Stimulated activated CD8-positive, alpha-beta memory T cell treated with anti-CD3 and anti-CD28 coated beads, Interleukin-12 subunit alpha, Interleukin-12 subunit beta, amount 100 ng/mL, for 24 hours (primary cell): ENCODE measurements around the gene KCNF1.

Experiments
- DNase-seq: peaks from one replicate; pipeline ENCODE4 v3.0.0-alpha.2; 2020; ENCODE audit errors: extremely low read depth

KCNF1 gene

DNA sequence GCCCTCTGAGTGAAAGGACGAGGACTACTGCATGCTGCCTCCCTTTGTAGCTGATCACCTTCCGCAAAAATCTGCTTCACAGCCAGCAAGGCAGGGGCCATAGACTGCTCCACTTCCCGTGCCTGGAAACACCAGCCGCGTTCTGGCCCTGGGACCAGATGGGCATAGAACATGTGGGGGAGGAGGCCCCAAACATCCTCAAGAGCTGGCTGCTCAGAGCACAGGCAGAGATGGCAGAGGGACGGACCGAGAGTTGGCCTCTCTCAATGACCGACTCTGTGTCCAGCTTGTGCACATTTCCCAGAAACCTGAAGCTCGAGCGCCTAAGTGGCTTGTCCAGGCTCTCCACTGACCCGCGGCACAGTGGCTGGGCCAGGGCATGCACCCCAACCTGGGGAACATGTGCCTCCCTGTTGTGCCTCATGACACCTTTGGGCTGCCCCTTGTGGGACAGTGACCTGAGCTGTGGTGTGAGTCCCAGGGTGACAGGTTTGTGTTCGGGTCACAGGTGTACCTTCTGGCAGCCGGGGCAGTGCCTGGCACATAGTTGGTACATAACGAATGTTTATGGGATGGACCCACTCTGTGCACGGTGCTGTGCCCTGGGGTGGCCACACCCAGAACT is 9.1 kb downstream of the KCNF1 start:
- no peak for DNase-seq

- DNase-seq, result no peak
Observed at GRCh38 chr2:10921525-10921924, 9.8 kb downstream of the KCNF1 start.

DNA sequence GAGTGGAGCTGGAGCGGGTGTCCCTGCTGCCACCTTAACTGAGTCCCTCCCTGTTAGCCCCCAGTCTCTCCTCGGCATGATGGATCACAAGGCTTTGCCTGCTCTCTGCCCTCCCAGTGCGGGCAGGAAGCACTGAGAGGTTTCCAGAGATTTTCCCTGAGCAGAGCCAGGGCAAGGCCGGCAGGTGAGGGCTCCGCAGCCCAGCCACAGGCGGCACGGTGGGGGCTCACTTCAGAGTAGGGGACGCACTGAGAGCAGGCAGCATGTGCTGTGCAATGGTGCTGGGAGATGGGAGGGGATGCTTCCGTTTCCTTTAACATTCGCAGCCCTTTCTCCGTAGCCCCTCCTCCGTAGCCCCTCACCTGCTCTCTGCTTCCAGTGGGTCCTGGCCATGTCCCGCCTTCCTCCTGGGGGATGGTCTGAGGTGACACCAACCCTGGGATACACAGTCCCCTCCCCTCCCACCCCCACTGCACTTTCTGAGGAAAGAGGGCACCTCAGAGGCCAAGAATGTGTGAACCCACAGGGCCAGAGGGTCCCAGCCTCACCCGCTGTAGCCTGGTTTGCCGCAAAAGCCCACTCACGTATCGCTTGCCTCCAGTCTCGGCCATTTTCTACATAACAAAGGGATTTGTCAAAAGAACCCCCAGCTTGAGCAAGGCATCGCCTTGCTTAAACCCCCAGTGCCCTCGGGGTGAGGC is 10.7 kb downstream of the KCNF1 start:
- DNase-seq, result no peak

DNA sequence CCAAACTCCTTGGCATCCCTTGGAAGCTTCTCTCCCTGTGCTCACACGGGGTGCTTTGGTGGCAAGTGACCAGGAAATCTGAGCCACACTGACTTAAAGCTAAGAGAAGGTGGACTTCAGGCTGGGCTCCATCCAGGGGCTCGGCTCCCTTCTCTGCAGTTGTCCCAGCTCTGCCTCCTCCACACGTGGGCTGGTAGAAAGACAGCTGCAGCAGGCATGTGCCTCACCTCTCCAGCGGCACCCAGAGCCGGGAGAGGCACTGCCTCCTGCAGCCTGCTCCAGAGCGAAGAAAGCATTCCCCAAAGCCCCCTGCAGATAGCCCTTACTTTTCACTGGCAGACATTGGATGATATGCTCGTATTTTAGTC is 11.3 kb downstream of the KCNF1 start:
- no peak for DNase-seq

DNA sequence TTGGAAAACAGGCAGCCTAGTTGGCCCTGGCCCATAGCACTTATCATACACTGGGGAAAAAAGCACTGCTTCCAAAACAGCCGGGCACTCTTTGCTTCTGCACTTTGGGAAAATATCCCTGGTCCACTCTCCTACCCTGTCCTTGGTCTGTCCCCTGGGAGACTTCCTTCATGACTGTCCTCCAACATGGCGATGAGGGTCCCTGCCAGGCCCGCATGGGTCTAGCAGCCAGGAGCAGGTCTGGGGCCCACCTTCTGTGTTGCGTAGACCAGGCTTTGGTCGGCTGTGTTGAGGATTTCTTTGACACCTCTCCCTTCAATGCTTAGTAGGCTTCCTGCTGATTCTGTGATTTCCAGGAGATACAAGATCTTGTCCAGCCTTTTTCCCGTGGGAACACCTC is 12.2 kb downstream of the KCNF1 start:
- no peak for DNase-seq

GRCh38 chr2:10924441-10924840 is 12.7 kb downstream of the KCNF1 start:
- no peak for DNase-seq

- no peak for DNase-seq
Observed at GRCh38 chr2:10924859-10925258, 13.1 kb downstream of the KCNF1 start.

DNA sequence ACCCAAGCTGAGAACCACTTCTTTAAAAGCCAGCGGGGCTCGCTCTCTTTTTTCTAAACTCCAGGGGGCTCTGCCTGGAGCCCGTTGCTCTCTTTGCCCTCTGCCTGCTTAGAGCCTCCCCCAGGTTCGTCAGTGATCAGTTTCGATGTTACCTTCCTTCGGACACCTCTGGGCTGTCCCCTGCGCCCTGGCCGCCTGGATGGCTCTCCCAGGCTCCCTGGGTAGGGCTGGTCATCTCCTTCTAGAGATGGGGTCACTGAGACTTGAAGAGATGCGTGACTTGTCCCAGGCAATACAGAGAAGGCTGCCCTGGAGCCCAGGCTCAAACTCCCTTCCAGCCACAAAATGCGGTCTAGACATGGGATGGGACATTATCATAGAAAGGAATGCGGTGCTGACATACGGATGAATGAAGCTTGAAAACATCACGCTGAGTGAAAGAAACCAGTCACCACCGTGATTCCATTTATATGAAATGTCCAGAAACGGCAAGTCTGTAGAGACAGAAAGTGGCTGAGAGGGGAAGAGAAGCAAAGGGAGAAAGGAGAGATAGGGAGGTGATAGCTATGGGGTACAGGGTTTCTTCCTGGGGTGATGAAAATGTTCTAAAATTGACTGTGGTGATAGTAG is 14.6 kb downstream of the KCNF1 start:
- DNase-seq, result no peak

DNA sequence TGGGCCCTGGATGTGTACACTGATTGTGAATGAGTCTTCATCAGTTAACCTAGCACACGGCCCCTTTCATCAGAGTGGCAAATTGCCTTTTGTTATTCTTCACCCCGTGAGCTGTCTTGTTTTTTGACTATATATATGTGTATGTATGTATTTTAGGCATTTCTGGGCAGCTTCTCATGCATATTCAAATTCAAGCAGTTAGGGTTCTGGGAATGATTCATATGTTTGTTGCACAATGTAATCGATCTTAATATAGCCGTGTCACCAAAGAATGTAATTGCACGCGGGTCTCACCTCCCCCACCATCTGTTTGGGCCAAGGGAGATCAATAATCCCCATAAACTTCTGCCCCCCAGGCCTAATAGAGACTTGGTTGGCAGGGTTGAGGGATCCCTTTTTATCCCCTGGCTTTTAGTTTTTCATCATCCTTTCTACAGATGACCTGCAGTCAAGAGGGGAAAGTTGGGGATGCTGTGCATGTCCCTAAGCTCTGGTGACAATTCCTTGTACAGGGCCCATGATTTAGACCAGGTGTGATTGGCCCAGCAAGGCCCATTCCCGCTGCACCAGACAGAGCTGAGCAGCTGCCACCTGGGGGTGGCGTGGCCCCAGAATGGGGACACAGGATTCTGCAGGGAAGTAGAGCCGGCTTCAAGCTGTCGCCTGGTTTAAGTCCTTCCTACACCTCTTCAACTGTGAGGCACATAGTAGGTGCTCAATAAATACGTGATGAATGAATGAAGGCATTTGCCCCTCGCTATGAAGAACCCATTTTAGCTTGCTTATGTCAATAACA is 19.2 kb downstream of the KCNF1 start:
- no peak for DNase-seq

GRCh38 chr2:10931710-10932255 is 20.0 kb downstream of the KCNF1 start:
- no peak for DNase-seq

GRCh38 chr2:10932345-10933151 is 20.8 kb downstream of the KCNF1 start:
- no peak for DNase-seq

DNA sequence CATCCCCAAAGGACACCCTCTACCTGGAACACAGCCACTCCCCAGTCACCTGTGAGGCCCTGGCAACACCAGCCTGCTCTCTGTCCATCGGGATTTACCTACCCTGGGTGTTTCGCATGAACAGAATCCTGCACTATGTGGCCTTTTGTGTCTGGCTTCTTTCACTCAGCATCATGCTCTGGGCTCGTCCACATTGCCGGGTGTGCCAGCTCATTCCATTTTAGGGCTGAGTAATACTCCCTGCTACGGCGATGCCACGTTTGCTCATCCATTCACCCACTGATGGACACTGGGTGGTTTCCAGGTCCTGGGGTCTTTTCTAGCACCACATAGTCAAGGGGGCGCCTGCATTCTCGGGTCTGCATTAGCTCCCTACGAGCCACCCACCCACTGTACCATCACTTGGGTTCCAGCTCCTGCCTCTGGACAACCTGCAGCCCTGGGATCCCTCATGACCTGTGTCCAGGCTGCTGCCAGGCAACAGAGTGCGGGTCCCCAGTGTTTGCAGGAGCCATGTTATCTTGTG is 22.0 kb downstream of the KCNF1 start:
- DNase-seq, result no peak

- DNase-seq, result no peak
Observed at GRCh38 chr2:10934308-10934978, 22.7 kb downstream of the KCNF1 start.

DNA sequence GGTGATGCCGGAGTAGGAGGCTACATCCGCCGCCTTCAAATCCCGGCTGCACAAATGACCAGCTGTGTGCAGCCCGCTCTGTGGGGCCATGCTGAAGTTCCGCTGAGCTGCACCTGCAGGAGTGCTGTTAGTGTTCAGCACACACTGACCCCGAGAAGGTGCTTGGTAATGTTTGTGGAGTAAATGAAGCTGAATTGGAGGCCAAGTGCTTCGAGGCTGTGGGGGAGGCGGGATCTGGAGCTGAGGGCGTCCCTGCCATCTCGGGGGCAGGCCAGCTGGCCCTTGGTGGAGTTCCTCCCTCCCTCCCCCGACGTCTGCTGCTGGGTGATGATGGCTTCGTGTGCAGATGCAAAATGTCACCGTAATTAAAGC is 23.2 kb downstream of the KCNF1 start:
- DNase-seq, result no peak

DNA sequence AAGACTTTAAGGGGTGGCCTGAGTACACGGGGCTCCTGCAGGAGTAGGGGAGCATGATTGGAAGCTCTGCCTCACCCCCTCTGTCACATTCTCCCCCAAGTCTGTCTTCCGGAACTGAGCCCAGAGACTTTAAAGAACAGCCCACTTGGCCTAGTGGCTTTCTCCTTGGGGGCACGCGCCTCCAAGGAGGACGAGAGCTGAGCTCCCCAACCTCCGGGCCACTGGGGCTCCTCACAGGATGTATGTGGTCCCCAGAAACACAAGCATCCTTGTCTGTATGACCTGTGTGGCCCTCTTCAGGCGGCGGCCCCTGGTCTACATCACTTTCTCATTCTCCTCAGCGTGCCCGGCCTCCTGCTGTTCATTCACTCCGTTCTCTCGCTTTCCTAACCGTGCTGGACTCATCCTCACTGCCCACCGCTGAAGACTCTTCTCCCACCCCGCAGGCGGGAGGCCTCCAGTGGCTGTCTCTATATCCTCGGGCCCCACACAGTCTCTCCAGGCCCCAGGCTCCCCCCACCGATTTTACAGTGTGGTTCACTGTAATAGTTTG is 23.7 kb downstream of the KCNF1 start:
- no peak for DNase-seq

DNA sequence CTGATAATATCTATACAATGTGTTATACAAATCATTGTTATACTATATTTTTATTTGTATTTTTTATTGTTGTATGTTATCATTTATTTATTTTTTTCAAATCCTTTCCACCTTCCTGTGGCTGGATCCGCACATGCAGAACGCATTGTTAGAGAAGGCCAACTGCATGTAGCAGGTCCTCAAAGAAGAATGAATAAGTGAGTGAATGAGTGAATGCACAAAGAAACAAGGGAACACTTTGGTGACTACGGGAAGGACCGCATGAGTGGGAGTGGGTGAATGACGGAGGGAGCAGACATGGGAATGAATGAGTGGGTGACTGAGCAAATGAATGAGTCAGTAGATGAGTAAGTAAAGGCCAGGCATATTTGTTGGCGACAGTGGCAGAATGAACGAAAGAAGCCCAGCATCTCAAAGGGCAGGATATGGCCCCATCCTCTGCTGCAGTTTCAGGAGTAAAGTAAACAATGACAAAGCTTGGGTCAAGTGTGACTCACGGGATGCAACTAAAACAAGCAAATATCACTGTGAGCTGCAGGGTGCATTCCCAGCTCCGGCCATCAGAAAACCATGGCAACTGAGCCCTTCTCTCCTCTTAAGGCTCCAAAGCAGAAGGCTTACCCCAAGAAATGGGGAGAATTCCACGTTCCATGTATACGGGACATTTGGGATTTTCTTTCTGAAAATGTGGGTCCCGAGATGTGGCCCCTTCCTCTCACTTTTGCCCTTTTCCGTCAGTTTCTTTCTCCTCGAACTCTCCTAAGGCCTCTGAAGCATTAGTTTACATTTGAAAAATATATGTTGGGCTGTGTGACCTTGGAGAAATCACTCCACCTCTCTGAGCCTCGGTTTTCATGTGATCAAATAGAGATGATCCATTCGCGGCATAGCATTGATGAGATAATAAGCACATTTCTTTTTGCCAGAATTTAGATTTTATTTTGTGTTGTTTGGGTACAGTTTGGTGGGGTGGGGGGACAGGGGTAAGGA is 24.5 kb downstream of the KCNF1 start:
- DNase-seq, result no peak

DNA sequence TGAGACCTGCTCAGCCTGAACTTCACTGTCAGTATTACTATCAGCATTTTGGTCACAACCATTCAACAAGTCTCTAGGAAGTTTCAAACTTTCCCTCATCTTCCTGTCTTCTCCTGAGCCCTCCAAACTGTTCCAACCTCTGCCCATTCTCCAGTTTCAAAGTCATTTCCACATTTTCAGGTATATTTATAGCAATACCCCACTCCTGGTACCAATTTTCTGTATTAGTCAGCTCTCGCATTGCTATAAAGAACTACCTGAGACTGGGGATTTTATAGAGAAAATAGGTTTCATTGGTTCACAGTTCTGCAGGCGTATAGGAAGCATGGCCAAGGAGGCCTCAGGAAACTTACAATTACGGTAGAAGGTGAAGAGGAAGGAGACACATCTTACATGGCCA is 27.3 kb downstream of the KCNF1 start:
- DNase-seq, result no peak

DNA sequence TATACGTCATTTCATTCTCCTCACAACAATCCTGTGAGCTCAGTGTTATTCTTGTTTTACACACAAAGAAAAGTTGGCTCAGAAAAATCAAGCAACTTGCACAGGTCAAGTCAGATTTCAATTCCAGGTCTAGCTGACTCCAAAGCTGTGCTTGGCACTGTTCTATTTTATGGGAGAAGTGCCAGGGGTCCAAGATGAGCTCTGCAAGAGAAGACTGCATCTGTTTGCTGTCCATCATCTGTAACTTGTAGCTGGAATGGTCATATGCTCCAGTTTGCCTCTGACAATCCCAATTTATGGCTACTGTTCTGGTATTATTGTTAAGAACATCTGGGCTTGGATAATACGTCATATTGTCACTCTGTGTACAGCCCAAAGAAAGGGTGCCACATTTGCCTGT is 28.9 kb downstream of the KCNF1 start:
- DNase-seq, result no peak

DNA sequence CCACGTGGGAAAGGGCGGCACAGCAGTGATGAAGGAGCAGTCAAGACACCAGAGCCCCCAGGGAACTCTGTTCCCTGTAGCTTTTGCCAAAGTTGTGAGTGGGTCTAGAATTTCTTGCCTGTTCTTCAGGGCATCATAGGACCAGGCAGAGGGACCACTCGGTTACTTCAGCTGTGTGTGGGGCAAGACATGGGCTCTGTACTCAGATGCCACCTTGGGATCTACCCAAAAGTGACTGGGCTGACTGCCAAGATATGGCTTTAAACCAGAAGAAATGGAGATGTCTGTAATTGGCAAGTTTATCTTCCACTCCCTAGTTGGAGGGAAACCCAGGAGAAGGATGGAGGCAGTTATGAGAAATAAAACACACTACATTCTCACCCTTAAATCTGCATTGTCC is 29.6 kb downstream of the KCNF1 start:
- DNase-seq, result no peak
